DMS79 treated with DMSO at 0.1 percent for 48 hours (cell line): ENCODE measurements around the gene SHMT2.
"Not testable (repeated sequence)": the region's sequence is repeated elsewhere in the genome, so short reads cannot be mapped to it uniquely, and the experiment has no call there.

Experiments used
- DNase-seq: peaks from one replicate; lab custom pipeline; 2025; lab: John Stamatoyannopoulos, UW

Gene SHMT2

GRCh38 chr12:57266681-57267080, 37.2 kb downstream of the SHMT2 start:
- no peak for DNase-seq

GRCh38 chr12:57268264-57268663, 38.8 kb downstream of the SHMT2 start:
- no peak for DNase-seq

GRCh38 chr12:57270966-57271470, 41.5 kb downstream of the SHMT2 start:
- no peak for DNase-seq

GRCh38 chr12:57272337-57273151, 43.0 kb downstream of the SHMT2 start:
- DNase-seq: peak; percentile 6

- no peak for DNase-seq
Measured at GRCh38 chr12:57273516-57273915, 44.0 kb downstream of the SHMT2 start.

GRCh38 chr12:57276233-57276632, 46.7 kb downstream of the SHMT2 start:
- DNase-seq: not testable (repeated sequence)

GRCh38 chr12:57276935-57277563, 47.5 kb downstream of the SHMT2 start:
- DNase-seq: no peak

GRCh38 chr12:57278465-57279381, 49.2 kb downstream of the SHMT2 start:
- no peak for DNase-seq

GRCh38 chr12:57280211-57281062, 50.9 kb downstream of the SHMT2 start:
- DNase-seq: no peak

- DNase-seq: not testable (repeated sequence)
Measured at GRCh38 chr12:57282073-57282472, 52.6 kb downstream of the SHMT2 start.
